Mesenteric fat pad (tissue), 1 donor: ENCODE data around the gene NAPSA. TPM values are rescaled to one million over a fixed set of nuclear protein-coding genes. Genes with fewer than 3 reads are reported as not detected.
"Not testable (repeated sequence)": the region's sequence is repeated elsewhere in the genome, so short reads cannot be mapped to it uniquely, and the experiment has no call there.

Experiments
- DNase-seq: peaks from one replicate; pipeline ENCODE4 v3.0.0-alpha.2; 2020; ENCODE audit warnings: low spot score
- long read RNA-seq: library from polyadenylated mRNA; unstranded; transcript quantifications from one replicate; pipeline ENCODE4 v2.0.0, GENCODE V29; 2020
- total RNA-seq: library from RNA; stranded (reverse); fragmentation: NEBNext Ultra II Directional; extraction: Animal tissue kit (Norgen Biotek cat#: 25700); gene quantifications from one replicate; pipeline ENCODE4 v1.2.1, GENCODE V29; 2021
- donor health status: DM: yes; HTN: yes; CAD: no.

The NAPSA gene
- 0.22 TPM for total RNA-seq
- long read RNA-seq, partial matches to known transcripts, result 0 of 2 reads
- long read RNA-seq, other reads (novel, unspliced or antisense), result 2 of 2 reads

GRCh38 chr19:50365434-50366306, at the start of gene NAPSA:
Gene NAPSA (minus strand): TSS chr19:50365639. CDS start chr19:50365621, 18 bp downstream.
- no peak for DNase-seq

DNA sequence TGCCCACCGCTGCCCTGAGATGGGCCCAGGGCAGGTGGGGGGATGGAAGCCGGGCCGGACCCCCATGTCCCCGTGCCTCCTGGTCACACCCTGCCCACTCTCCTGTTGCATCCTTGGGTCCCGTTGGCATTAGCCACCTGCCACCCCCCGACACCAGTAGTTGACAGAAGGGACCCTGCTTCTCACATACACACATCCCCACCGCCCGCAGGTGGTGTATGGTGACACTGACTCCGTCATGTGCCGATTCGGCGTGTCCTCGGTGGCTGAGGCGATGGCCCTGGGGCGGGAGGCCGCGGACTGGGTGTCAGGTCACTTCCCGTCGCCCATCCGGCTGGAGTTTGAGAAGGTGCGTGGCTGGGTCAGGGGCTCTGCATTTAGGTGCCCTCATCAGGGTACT, 48.1 kb upstream of the NAPSA start:
- DNase-seq, result no peak

DNA sequence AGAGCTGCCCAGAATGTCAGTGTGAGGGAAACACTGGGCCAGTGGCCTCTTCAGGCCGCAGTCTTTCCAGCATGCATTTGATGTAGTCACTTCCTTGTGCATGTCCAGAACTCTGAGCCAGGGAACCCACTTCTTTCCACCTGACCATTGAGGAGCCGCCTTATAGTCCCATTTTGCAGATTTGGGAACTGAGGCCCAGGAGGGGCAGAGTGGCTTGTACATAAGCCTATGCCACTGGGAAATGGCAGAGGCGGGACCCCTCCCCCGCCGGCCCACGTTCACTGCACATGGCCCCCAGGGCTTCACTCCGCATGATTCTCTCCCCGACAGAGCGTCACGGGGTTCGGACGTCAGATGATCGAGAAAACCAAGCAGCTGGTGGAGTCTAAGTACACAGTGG, 47.7 kb upstream of the NAPSA start:
- no peak for DNase-seq

DNA sequence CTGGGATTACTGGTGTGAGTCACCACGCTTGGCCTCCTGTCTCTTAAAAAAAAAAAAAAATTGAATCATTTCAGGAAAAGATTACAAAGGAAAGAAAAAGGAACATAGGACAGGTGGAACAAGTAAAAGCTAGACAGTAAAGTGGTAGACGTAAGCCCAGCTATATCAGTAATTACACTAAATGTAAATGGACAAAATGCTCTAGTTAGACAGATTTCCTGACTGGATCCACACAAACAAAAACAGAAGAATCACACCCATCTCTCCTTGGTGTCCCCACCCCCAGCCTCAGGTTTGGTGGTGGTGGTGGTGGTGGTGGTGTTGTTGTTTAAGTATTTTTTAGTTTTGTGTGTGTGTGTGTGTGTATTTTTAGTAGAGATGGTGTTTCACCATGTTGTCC, 47.0 kb upstream of the NAPSA start:
- no peak for DNase-seq

- DNase-seq, result no peak
Measured at GRCh38 chr19:50410109-50410508, 44.7 kb upstream of the NAPSA start.

DNA sequence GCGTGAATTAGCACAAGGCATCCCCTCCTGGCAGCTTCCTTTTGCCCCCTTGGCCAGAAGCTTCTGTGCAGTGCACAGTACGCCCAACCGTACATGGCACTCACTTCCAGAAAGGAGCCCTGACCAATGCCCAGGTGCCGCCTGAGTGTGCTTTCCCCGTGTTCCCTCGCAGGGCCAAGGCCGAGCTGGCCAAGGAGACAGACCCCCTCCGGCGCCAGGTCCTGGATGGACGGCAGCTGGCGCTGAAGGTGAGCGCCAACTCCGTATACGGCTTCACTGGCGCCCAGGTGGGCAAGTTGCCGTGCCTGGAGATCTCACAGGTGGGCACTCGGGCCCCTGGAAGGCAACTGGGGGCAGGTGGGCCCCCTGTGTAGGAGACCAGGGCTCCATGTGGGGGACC, 43.9 kb upstream of the NAPSA start:
- no peak for DNase-seq

DNA sequence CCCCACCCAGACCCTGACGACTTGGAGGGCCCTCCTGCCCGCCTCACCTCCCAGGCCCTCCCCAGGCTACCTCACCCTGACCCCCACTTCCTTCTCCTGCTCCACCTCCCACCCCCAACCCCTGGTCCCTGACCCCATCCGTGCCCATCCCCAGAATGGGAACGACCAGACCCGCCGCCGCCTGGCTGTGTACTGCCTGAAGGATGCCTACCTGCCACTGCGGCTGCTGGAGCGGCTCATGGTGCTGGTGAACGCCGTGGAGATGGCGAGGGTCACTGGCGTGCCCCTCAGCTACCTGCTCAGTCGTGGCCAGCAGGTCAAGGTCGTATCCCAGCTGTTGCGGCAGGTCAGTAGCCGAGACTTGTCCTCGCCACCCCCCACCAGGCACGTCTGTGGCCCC, 41.4 kb upstream of the NAPSA start:
- DNase-seq, result no peak

- DNase-seq, result no peak
Measured at GRCh38 chr19:50406156-50406820, 40.8 kb upstream of the NAPSA start.

GRCh38 chr19:50402544-50403301, 37.3 kb upstream of the NAPSA start:
- no peak for DNase-seq

- no peak for DNase-seq
Measured at GRCh38 chr19:50401605-50402450, 36.4 kb upstream of the NAPSA start.

- DNase-seq, result no peak
Measured at GRCh38 chr19:50399368-50399745, 33.9 kb upstream of the NAPSA start.

DNA sequence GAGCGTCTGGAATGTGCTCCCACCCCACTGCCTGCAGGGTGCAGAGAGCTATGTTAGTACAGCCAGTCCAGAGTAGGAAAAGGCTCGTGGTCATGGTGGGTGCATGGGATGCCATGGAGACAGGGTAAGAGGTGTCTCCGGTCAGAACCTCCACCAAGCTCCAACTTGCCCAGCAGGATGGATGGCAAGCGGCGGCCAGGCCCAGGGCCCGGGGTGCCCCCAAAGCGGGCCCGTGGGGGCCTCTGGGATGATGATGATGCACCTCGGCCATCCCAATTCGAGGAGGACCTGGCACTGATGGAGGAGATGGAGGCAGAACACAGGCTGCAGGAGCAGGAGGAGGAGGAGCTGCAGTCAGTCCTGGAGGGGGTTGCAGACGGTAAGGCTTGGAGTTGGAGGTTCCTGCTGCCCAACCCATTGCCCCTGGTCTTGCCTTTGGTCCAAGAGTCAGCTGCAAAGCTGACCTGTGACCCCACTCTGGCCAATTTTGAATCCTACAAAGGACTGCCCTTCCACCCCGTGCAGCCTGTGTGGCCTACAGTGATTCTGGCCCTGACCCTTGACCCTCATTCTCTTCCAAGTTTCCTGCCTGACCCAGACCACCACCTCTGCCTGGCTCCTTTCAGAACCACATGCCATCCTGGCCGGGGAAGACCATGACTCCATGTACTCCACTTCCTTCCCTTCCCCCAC, 33.4 kb upstream of the NAPSA start:
- no peak for DNase-seq

- no peak for DNase-seq
Measured at GRCh38 chr19:50394017-50394416, 28.6 kb upstream of the NAPSA start.

DNA sequence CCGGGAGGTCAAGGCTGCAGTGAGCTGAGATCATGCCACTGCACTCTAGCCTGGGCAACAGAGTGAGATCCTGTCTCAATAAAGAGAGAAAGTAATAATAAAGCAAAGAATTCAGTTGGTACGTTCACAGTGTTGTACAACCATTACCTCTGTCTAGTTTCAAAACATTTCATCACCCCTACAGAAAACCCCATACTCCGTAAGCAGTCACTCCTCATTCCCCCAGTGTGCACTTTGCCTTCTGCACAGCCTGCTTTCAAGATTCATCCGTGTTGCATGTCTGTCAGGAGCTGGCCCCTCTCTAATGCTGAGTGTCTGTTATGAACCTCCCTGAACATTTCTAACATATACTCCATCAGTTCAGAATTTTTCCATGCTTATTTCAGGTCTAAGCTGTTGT, 28.1 kb upstream of the NAPSA start:
- DNase-seq, result no peak

GRCh38 chr19:50392759-50393158, 27.3 kb upstream of the NAPSA start:
- DNase-seq, result no peak

DNA sequence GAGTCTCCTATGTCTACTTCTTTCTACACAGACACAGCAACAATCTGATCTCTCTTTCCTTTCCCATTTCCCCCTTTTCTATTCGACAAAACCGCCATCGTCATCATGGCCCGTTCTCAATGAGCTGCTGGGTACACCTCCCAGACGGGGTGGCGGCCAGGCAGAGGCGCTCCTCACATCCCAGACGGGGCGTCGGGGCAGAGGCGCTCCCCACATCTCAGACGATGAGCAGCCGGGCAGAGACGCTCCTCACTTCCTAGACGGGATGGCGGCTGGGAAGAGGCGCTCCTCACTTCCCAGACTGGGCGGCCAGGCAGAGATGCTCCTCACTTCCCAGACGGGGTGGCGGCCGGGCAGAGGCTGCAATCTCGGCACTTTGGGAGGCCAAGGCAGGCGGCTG, 25.5 kb upstream of the NAPSA start:
- DNase-seq, result not testable (repeated sequence)

- DNase-seq, result not testable (repeated sequence)
Measured at GRCh38 chr19:50390295-50390694, 24.9 kb upstream of the NAPSA start.

DNA sequence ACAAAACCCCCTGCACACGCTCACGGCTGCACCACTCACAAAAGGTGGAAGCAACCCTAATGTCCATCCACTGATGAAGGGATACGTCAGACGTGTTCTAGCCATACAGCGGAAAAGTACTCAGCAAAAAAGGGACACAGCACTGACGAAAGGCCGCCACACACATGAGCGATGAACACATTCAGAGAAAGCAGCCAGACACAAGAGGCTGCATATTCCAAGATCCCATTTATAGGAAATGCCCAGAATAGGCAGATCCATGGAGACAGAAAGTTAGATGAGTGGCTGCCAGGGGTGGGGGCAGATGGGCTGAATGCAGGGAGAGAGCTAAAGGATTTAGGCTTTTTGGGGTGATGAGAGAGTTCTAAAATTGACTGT, 22.4 kb upstream of the NAPSA start:
- DNase-seq, result no peak

- no peak for DNase-seq
Measured at GRCh38 chr19:50387176-50387867, 21.9 kb upstream of the NAPSA start.
